ENCODE results near the gene AP2A2. TPM values are rescaled to one million over a fixed set of nuclear protein-coding genes. Genes with fewer than 3 reads are reported as not detected.

AP2A2 gene
- total and polyA plus RNA-seq, 2 donors (not counting 1 experiment from before 2014, with no cell fraction given), result 53.1 to 57.0 TPM

DNA sequence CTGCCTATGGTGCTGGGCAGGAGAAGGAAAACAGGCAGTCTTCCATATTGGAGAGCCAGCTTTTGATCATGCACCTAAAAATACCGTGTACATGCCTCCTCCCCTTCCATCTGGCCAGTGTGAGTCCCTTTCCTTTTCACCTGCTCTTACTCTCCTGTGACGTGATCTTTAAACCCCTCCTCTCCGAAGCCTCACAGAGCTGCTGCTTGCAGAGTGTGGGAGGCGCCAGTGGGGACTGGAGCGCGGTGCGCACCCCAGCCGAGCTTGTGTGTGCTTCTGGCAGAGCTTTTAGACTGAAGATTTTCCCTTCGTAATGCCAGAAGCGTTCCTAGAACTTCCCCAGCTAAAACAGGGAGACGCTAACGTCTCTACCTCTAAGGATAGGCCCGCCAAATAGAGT lies 81.1 kb downstream of the AP2A2 start:
- H3K4me1 Mint-ChIP-seq, result no peaks in the 10 kb centered on the region
- no peak overlapping the region for H3K4me2 ChIP-seq (replicated peaks; ENCODE audit: low read depth, low read length, poor library complexity, severe bottlenecking)

DNA sequence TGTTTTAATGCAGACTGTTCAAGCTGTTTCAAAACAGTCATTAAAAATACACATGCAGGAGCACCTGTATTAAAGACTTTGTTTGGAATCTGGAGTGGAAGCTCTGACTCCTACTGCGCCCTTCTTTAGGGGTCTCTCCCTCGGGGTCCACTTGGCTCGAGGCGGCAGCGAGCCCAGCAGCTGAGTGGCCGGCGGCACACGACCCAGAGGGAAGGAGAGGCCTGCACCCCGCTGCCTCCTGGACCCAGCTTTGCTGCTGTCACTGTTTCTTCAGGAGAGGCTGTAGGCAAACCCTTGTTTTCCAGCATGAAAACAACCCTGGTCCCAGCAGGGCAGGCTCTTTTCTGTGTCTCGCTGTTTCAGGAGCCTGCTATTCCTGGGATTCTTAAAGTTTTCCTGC lies 81.6 kb downstream of the AP2A2 start:
- H3K4me1 Mint-ChIP-seq, result no peaks in the 10 kb centered on the region
- no peak overlapping the region for H3K4me3 Mint-ChIP-seq
- TF ChIP-seq, protein P1, sequence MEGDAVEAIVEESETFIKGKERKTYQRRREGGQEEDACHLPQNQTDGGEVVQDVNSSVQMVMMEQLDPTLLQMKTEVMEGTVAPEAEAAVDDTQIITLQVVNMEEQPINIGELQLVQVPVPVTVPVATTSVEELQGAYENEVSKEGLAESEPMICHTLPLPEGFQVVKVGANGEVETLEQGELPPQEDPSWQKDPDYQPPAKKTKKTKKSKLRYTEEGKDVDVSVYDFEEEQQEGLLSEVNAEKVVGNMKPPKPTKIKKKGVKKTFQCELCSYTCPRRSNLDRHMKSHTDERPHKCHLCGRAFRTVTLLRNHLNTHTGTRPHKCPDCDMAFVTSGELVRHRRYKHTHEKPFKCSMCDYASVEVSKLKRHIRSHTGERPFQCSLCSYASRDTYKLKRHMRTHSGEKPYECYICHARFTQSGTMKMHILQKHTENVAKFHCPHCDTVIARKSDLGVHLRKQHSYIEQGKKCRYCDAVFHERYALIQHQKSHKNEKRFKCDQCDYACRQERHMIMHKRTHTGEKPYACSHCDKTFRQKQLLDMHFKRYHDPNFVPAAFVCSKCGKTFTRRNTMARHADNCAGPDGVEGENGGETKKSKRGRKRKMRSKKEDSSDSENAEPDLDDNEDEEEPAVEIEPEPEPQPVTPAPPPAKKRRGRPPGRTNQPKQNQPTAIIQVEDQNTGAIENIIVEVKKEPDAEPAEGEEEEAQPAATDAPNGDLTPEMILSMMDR (IDR thresholded peaks at IDR 0.05), result no peak
- no peak for TF ChIP-seq EZH2 (IDR thresholded peaks at IDR 0.05; ENCODE audit: borderline replicate concordance, insufficient read depth, low read depth, low read length, poor library complexity, severe bottlenecking)
- no peak overlapping the region for H3K9ac ChIP-seq (ENCODE audit: low read length)
- no peaks in the 10 kb centered on the region for H3K27me3 ChIP-seq (replicated peaks in 1 of 4; ENCODE audit: control extremely low read depth in 1 of 4, control insufficient read depth in 3 of 4, insufficient read depth in 4 of 4, low read length in 3 of 4)
- H3K79me2 ChIP-seq (ENCODE audit: control insufficient read depth, insufficient read depth, low read length), result peaks cover 5% of the 10 kb centered on the region
- peaks cover 0 to 65% of the 10 kb centered on the region in 2 experiments for H3K36me3 ChIP-seq (replicated peaks in 1 of 2; ENCODE audit: control extremely low read depth in 1 of 2, control insufficient read depth in 1 of 2, extremely low read depth in 1 of 2, insufficient read depth in 2 of 2, low read length in 1 of 2)
- H3K27ac ChIP-seq (ENCODE audit: low read length in 2 of 2), result no peak overlapping the region
- no peaks in the 10 kb centered on the region for H3K9me3 ChIP-seq (ENCODE audit: control extremely low read depth in 1 of 3, control insufficient read depth in 2 of 3, insufficient read depth in 1 of 3, low read length in 2 of 3)
- no peak overlapping the region for H3K4me3 ChIP-seq (ENCODE audit: control extremely low read depth in 1 of 5, extremely low read depth in 1 of 5, insufficient read depth in 1 of 5, low read depth in 2 of 5, low read length in 4 of 5)
- H3K27me3 Mint-ChIP-seq, result no peaks in the 10 kb centered on the region
- ATAC-seq (ENCODE audit: low read depth) (no peak), DNase-seq (no peak)
- POLR2A ChIA-PET, result no interaction called here
- CTCF ChIA-PET, result no interaction called here
- H3K4me1 ChIP-seq (ENCODE audit: control insufficient read depth in 2 of 2, insufficient read depth in 2 of 2, low read length in 2 of 2), result no peaks in the 10 kb centered on the region
- intact Hi-C loops (cut with micrococcal nuclease), result no loop called here
- no peak overlapping the region for H3K4me2 ChIP-seq (replicated peaks; ENCODE audit: low read depth, low read length, poor library complexity, severe bottlenecking)
- H4K20me1 ChIP-seq (ENCODE audit: control insufficient read depth, insufficient read depth, low read length, poor library complexity, severe bottlenecking), result peaks cover 12% of the 10 kb centered on the region
- WGBS (ENCODE audit: insufficient coverage), result 97% methylated on average over 9 of the region's 10 CpGs
- no peak overlapping the region for H2AFZ ChIP-seq (ENCODE audit: insufficient read depth, low read depth, low read length, poor library complexity, severe bottlenecking)
- H3K27ac Mint-ChIP-seq, result no peak overlapping the region
- H3K9me3 Mint-ChIP-seq (ENCODE audit: insufficient read depth), result no peaks in the 10 kb centered on the region

More for the DNA sequence above, 81.1 kb downstream of the AP2A2 start:
- Histone ChIP-seq H3K9ac (ENCODE audit: low read length) (no peak overlapping the region), H3K79me2 (ENCODE audit: control insufficient read depth, insufficient read depth, low read length) (peaks cover 8% of the 10 kb centered on the region), H3K27me3 (replicated peaks in 1 of 4; ENCODE audit: control extremely low read depth in 1 of 4, control insufficient read depth in 3 of 4, insufficient read depth in 4 of 4, low read length in 3 of 4) (no peaks in the 10 kb centered on the region), H3K4me3 (ENCODE audit: control extremely low read depth in 1 of 5, extremely low read depth in 1 of 5, insufficient read depth in 1 of 5, low read depth in 2 of 5, low read length in 4 of 5) (no peak overlapping the region), H3K27ac (ENCODE audit: low read length in 2 of 2) (no peak overlapping the region), H2AFZ (ENCODE audit: insufficient read depth, low read depth, low read length, poor library complexity, severe bottlenecking) (no peak overlapping the region), H3K9me3 (ENCODE audit: control extremely low read depth in 1 of 3, control insufficient read depth in 2 of 3, insufficient read depth in 1 of 3, low read length in 2 of 3) (no peaks in the 10 kb centered on the region), H3K36me3 (replicated peaks in 1 of 2; ENCODE audit: control extremely low read depth in 1 of 2, control insufficient read depth in 1 of 2, extremely low read depth in 1 of 2, insufficient read depth in 2 of 2, low read length in 1 of 2) (peaks cover 0 to 70% of the 10 kb centered on the region in 2 experiments), H3K4me1 (ENCODE audit: control insufficient read depth in 2 of 2, insufficient read depth in 2 of 2, low read length in 2 of 2) (no peaks in the 10 kb centered on the region), H4K20me1 (ENCODE audit: control insufficient read depth, insufficient read depth, low read length, poor library complexity, severe bottlenecking) (peaks cover 17% of the 10 kb centered on the region)
- DNase-seq, result no peak
- CTCF ChIA-PET, result no interaction called here
- TF ChIP-seq, protein P1 (IDR thresholded peaks at IDR 0.05), result no peak
- TF ChIP-seq EZH2 (IDR thresholded peaks at IDR 0.05; ENCODE audit: borderline replicate concordance, insufficient read depth, low read depth, low read length, poor library complexity, severe bottlenecking), result no peak
- intact Hi-C loops (cut with micrococcal nuclease), result no loop called here
- H3K27ac Mint-ChIP-seq, result no peak overlapping the region
- POLR2A ChIA-PET, result no interaction called here
- no peaks in the 10 kb centered on the region for H3K9me3 Mint-ChIP-seq (ENCODE audit: insufficient read depth)
- no peaks in the 10 kb centered on the region for H3K27me3 Mint-ChIP-seq
- no peak overlapping the region for H3K4me3 Mint-ChIP-seq
- 96% methylated on average over 12 of the region's 13 CpGs for WGBS (ENCODE audit: insufficient coverage)
- ATAC-seq (ENCODE audit: low read depth), result no peak

All from B cell (primary cell).